Smooth muscle cell (in vitro differentiated cells): ENCODE results near the gene RTP4. TPM values are rescaled to one million over a fixed set of nuclear protein-coding genes. Genes with fewer than 3 reads are reported as not detected.

ENCODE experiments used
- DNase-seq: peaks from one replicate; lab custom pipeline; 2025; ENCODE audit not compliant: unreplicated experiment; lab: John Stamatoyannopoulos, UW
- H2AFZ ChIP-seq: fragments of 200-600 bp; sonication (generic); 2 replicates; pipeline ENCODE4 v1.6.0; 2016; ENCODE audit warnings: antibody characterized with exemption, low read depth, mild to moderate bottlenecking
- H3F3A ChIP-seq: fragments of 200-600 bp; sonication (generic); 2 replicates; pipeline ENCODE4 v1.6.0; 2017; ENCODE audit warnings: antibody characterized with exemption, low read depth
- H3K27ac ChIP-seq: fragments of 200-600 bp; sonication (generic); 2 replicates; pipeline ENCODE4 v1.5.1; 2016; ENCODE audit warnings: low read depth, mild to moderate bottlenecking
- H3K27me3 ChIP-seq: fragments of 200-600 bp; sonication (generic); 2 replicates; pipeline ENCODE4 v1.6.1; 2016; ENCODE audit warnings: low read depth, mild to moderate bottlenecking
- H3K36me3 ChIP-seq: fragments of 200-600 bp; sonication (generic); 2 replicates; pipeline ENCODE4 v1.5.1; 2016; ENCODE audit warnings: low read depth
- H3K4me1 ChIP-seq: fragments of 200-600 bp; sonication (generic); 2 replicates; pipeline ENCODE4 v1.5.1; 2016; ENCODE audit warnings: low read depth
- H3K4me2 ChIP-seq: fragments of 200-600 bp; sonication (generic); 2 replicates; pipeline ENCODE4 v1.6.0; 2016; ENCODE audit warnings: mild to moderate bottlenecking
- H3K4me3 ChIP-seq: fragments of 200-600 bp; sonication (generic); 2 replicates; pipeline ENCODE4 v1.5.1; 2016; ENCODE audit warnings: mild to moderate bottlenecking
- H3K79me2 ChIP-seq: fragments of 200-600 bp; sonication (generic); 2 replicates; pipeline ENCODE4 v1.6.0; 2016; ENCODE audit warnings: low read depth, mild to moderate bottlenecking
- H3K9ac ChIP-seq: fragments of 200-600 bp; sonication (generic); 2 replicates; pipeline ENCODE4 v1.6.0; 2016; ENCODE audit warnings: low read depth
- H3K9me3 ChIP-seq: fragments of 200-600 bp; sonication (generic); replicated peaks from 2 replicates; pipeline ENCODE4 v1.5.1; 2016; ENCODE audit warnings: low read depth
- H4K20me1 ChIP-seq: fragments of 200-600 bp; sonication (generic); 2 replicates; pipeline ENCODE4 v1.6.0; 2016; ENCODE audit warnings: low read depth
- CTCF ChIP-seq: fragments of 200-600 bp; sonication (generic); IDR thresholded peaks from 2 replicates; pipeline ENCODE4 v1.5.1; 2017; ENCODE audit warnings: borderline replicate concordance, mild to moderate bottlenecking, antibody characterized with exemption; ENCODE audit not compliant: insufficient read depth, poor library complexity, severe bottlenecking
- WGBS: methylation state at CpG from one replicate; pipeline ENCODE4 v1.1.7; 2016; ENCODE audit warnings: low lambda C conversion rate; 5-methylcytosine and 5-hydroxymethylcytosine counted together
- polyA plus RNA-seq: library from polyadenylated mRNA; unstranded; fragments of >200 nt; fragmentation: Nextera tagmentation; extraction: Ambion mirVana; gene quantifications from 2 replicates; pipeline ENCODE4 v1.2.1, GENCODE V29; 2016
- total RNA-seq: library from RNA; depleted of rRNA; stranded (reverse); fragments of >200 nt; gene quantifications from 2 replicates; pipeline ENCODE4 v1.2.3, GENCODE V29; 2014

RTP4 gene
- total and polyA plus RNA-seq, 2 experiments from 2014 or later, result 0.53 TPM; not detected in 1

GRCh38 chr3:187352581-187353575, 15.3 kb upstream of the RTP4 start:
- H2AFZ ChIP-seq, result peak overlapping the region; percentile 18
- no peak for DNase-seq

GRCh38 chr3:187358068-187358467, 10.1 kb upstream of the RTP4 start:
- H3K4me2 ChIP-seq, result no peak overlapping the region
- no peaks in the 10 kb centered on the region for H3K79me2 ChIP-seq
- no peak overlapping the region for H3K27ac ChIP-seq
- no peak overlapping the region for H2AFZ ChIP-seq
- H3K9me3 ChIP-seq, result no peaks in the 10 kb centered on the region
- no peaks in the 10 kb centered on the region for H4K20me1 ChIP-seq
- DNase-seq, result no peak
- no peaks in the 10 kb centered on the region for H3F3A ChIP-seq
- no peak for TF ChIP-seq CTCF
- H3K4me3 ChIP-seq, result no peak overlapping the region
- WGBS, result 75% methylated on average over 1 of the region's 1 CpG
- H3K9ac ChIP-seq, result no peak overlapping the region
- H3K36me3 ChIP-seq, result no peaks in the 10 kb centered on the region
- peaks cover 5% of the 10 kb centered on the region for H3K4me1 ChIP-seq
- no peaks in the 10 kb centered on the region for H3K27me3 ChIP-seq

More at GRCh38 chr3:187352581-187353575, 15.3 kb upstream of the RTP4 start:
- H3F3A ChIP-seq, result no peaks in the 10 kb centered on the region
- TF ChIP-seq CTCF, result no peak
- no peaks in the 10 kb centered on the region for H3K79me2 ChIP-seq
- H3K9ac ChIP-seq, result no peak overlapping the region
- H3K4me3 ChIP-seq, result no peak overlapping the region
- H3K27me3 ChIP-seq, result no peaks in the 10 kb centered on the region
- WGBS, result 58% methylated on average over 13 of the region's 13 CpGs
- no peaks in the 10 kb centered on the region for H3K36me3 ChIP-seq
- peak overlapping the region; percentile 23 for H3K27ac ChIP-seq
- peak overlapping the region; percentile 43 for H3K4me2 ChIP-seq
- H3K4me1 ChIP-seq, result peaks cover 6% of the 10 kb centered on the region
- no peaks in the 10 kb centered on the region for H4K20me1 ChIP-seq
- H3K9me3 ChIP-seq, result no peaks in the 10 kb centered on the region

- no peaks in the 10 kb centered on the region for H3F3A ChIP-seq
- no peak overlapping the region for H3K9ac ChIP-seq
- no peak for DNase-seq
- no peak for TF ChIP-seq CTCF
- H3K4me2 ChIP-seq, result no peak overlapping the region
- H3K9me3 ChIP-seq, result no peaks in the 10 kb centered on the region
- no peak overlapping the region for H3K27ac ChIP-seq
- no peaks in the 10 kb centered on the region for H3K79me2 ChIP-seq
- peaks cover 5% of the 10 kb centered on the region for H3K4me1 ChIP-seq
- H4K20me1 ChIP-seq, result no peaks in the 10 kb centered on the region
- H3K36me3 ChIP-seq, result no peaks in the 10 kb centered on the region
- H2AFZ ChIP-seq, result no peak overlapping the region
- WGBS, result 74% methylated on average over 7 of the region's 7 CpGs
- H3K4me3 ChIP-seq, result no peak overlapping the region
- no peaks in the 10 kb centered on the region for H3K27me3 ChIP-seq
Observed at GRCh38 chr3:187359798-187360486, 8.2 kb upstream of the RTP4 start.
